Epithelial cell of esophagus (primary cell): ENCODE measurements around the gene MZB1.
"Not testable (repeated sequence)": the region's sequence is repeated elsewhere in the genome, so short reads cannot be mapped to it uniquely, and the experiment has no call there.

Source experiments
- DNase-seq: peaks from one replicate; pipeline ENCODE4 v3.0.0; 2010; ENCODE audit warnings: low read depth
- H3K4me3 ChIP-seq: 2 replicates; pipeline ENCODE4 v1.5.1; 2011; ENCODE audit warnings: mild to moderate bottlenecking, low read length, control low read depth
- CTCF ChIP-seq: IDR thresholded peaks from 2 replicates; pipeline ENCODE4 v1.5.1; 2011; ENCODE audit warnings: low read depth, mild to moderate bottlenecking, low read length, control low read depth, inconsistent platforms; ENCODE audit not compliant: insufficient read depth; ENCODE audit errors: missing control alignments

MZB1 gene

GRCh38 chr5:139410993-139411828 is 21.5 kb upstream of the MZB1 start:
- H3K4me3 ChIP-seq, result no peak overlapping the region
- DNase-seq, result no peak
- no peak for TF ChIP-seq CTCF

DNA sequence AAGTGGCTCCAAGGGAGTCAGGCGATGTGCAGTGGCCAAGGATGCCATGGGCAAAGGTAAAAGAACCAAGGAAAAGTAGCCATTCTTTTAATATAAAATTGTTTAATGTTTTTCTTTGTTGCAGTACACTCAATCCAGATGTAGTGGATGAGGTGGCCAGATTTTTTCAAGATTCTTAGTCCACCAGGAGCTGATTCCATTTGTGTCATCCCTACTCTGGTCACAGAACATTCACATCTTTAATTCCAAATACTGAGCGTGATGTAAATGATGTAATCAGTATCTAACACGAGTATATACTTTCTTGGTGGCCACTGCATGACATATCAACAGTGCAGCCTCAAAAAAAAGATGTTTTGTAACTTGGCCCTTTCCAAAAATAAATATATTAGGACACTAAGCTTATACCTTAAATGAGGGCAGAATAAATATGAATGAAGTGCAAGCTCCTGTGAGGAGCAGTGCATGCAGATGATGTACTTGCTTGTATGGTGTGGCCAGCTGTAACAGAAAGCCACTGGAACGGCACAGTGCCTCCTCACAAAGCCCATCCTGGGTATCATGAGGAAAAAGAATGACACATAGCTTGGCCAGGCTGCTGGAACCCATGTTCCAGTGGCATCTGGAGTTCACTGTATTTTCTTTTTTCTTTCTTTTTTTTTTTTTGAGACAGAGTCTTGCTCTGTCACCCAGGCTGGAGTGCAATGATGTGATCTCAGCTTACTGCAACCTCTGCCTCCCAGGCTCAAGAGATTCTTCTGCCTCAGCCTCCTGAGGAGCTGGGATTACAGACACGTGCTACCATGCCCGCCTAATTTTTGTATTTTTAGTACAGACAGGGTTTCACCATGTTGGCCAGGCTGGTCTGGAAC is 20.6 kb upstream of the MZB1 start:
- no peak for DNase-seq
- no peak for TF ChIP-seq CTCF
- H3K4me3 ChIP-seq, result no peak overlapping the region

- not testable (repeated sequence) for DNase-seq
These were observed 19.4 kb upstream of the MZB1 start for GRCh38 chr5:139409116-139409515.

DNA sequence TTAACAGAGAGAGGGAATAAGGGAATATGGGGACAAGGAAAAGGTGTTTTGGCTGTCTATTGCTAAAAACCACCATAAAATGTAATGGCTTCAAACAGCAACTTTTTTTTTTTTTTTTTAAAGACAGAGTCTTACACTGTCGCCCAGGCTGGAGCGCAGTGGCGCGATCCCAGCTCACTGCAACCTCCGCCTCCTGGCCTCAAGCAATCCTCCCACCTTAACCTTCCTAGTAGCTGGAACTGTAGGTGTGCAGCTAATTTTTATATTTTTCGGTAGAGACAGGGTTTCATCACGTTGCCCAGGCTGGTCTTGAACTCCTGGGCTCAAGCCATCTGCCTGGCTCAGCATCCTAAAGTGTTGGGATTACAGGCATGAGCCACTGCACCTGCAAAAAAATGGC is 18.5 kb upstream of the MZB1 start:
- TF ChIP-seq CTCF, result no peak
- no peak overlapping the region for H3K4me3 ChIP-seq

More at GRCh38 chr5:139409116-139409515, 19.4 kb upstream of the MZB1 start:
- not testable (repeated sequence) for H3K4me3 ChIP-seq

GRCh38 chr5:139407517-139407916 is 17.8 kb upstream of the MZB1 start:
- H3K4me3 ChIP-seq, result no peak overlapping the region
- no peak for DNase-seq
- TF ChIP-seq CTCF, result no peak

More for the DNA sequence above, 18.5 kb upstream of the MZB1 start:
- DNase-seq, result no peak

- no peak for DNase-seq
- H3K4me3 ChIP-seq, result no peak overlapping the region
- no peak for TF ChIP-seq CTCF
These were observed 17.2 kb upstream of the MZB1 start for GRCh38 chr5:139406963-139407362.

- DNase-seq, result no peak
- TF ChIP-seq CTCF, result no peak
- peak overlapping the region; percentile 69 for H3K4me3 ChIP-seq
These were observed 14.7 kb upstream of the MZB1 start for GRCh38 chr5:139404484-139404840.
